Trophoblast cell (in vitro differentiated cells and primary cell): ENCODE data around the gene CLEC4E.
"Not testable (repeated sequence)": the region's sequence is repeated elsewhere in the genome, so short reads cannot be mapped to it uniquely, and the experiment has no call there.

ENCODE experiments used
- DNase-seq, 2 donors: peaks; one replicate each; pipeline ENCODE4 v3.0.0-alpha.2; 2016
- H2AFZ ChIP-seq: 2 replicates; pipeline ENCODE4 v1.6.1; 2013; ENCODE audit warnings: low read length, moderate library complexity, mild to moderate bottlenecking; ENCODE audit not compliant: insufficient read depth, poor library complexity
- H2AK5ac ChIP-seq: 2 replicates; pipeline ENCODE4 v1.6.1; 2013; ENCODE audit warnings: mild to moderate bottlenecking, low read length
- H2BK120ac ChIP-seq: 2 replicates; pipeline ENCODE4 v1.6.1; 2013; ENCODE audit warnings: low read length, mild to moderate bottlenecking, moderate library complexity; ENCODE audit not compliant: insufficient read depth, poor library complexity
- H2BK12ac ChIP-seq: 2 replicates; pipeline ENCODE4 v1.6.1; 2013; ENCODE audit warnings: mild to moderate bottlenecking, low read length, moderate library complexity
- H2BK5ac ChIP-seq: 2 replicates; pipeline ENCODE4 v1.6.1; 2013; ENCODE audit warnings: low read length, low read depth, moderate library complexity, mild to moderate bottlenecking; ENCODE audit not compliant: poor library complexity
- H3K14ac ChIP-seq: 2 replicates; pipeline ENCODE4 v1.6.1; 2013; ENCODE audit warnings: mild to moderate bottlenecking, low read length
- H3K18ac ChIP-seq: 2 replicates; pipeline ENCODE4 v1.6.1; 2013; ENCODE audit warnings: mild to moderate bottlenecking, low read length
- H3K23ac ChIP-seq: 2 replicates; pipeline ENCODE4 v1.6.1; 2013; ENCODE audit warnings: low read length
- H3K27ac ChIP-seq: 2 replicates; pipeline ENCODE4 v1.5.1; 2013; ENCODE audit warnings: low read depth, mild to moderate bottlenecking, inconsistent platforms, low read length, moderate library complexity
- H3K27me3 ChIP-seq: 2 replicates; pipeline ENCODE4 v1.6.1; 2013; ENCODE audit warnings: inconsistent platforms, mild to moderate bottlenecking, low read length, moderate library complexity; ENCODE audit not compliant: insufficient read depth
- H3K36me3 ChIP-seq, 2 experiments: 1 replicate in 1 of 2; 2 replicates in 1 of 2; pipeline ENCODE4 v1.6.1; 2013; ENCODE audit warnings: low read length in 2 of 2, mild to moderate bottlenecking in 2 of 2, moderate library complexity in 1 of 2; ENCODE audit not compliant: insufficient read depth in 2 of 2, control insufficient read depth in 1 of 2
- H3K4ac ChIP-seq: 2 replicates; pipeline ENCODE4 v1.6.1; 2013; ENCODE audit warnings: low read depth, mild to moderate bottlenecking, low read length, moderate library complexity
- H3K4me1 ChIP-seq, 2 experiments: 1 replicate in 1 of 2; 2 replicates in 1 of 2; pipeline ENCODE4 v1.6.1; 2013; ENCODE audit warnings: low read length in 2 of 2, mild to moderate bottlenecking in 2 of 2, moderate library complexity in 1 of 2; ENCODE audit not compliant: insufficient read depth in 2 of 2, control insufficient read depth in 1 of 2
- H3K4me2 ChIP-seq: 2 replicates; pipeline ENCODE4 v1.6.1; 2013; ENCODE audit warnings: inconsistent platforms, mild to moderate bottlenecking, low read length, moderate library complexity
- H3K4me3 ChIP-seq: 2 replicates; pipeline ENCODE4 v1.5.1; 2013; ENCODE audit warnings: mild to moderate bottlenecking, low read depth, low read length, inconsistent platforms
- H3K79me1 ChIP-seq: one replicate; pipeline ENCODE4 v1.6.1; 2013; ENCODE audit warnings: low read length
- H3K79me2 ChIP-seq: 2 replicates; pipeline ENCODE4 v1.6.1; 2013; ENCODE audit warnings: low read length, mild to moderate bottlenecking; ENCODE audit not compliant: control insufficient read depth, insufficient read depth, poor library complexity
- H3K9ac ChIP-seq: 2 replicates; pipeline ENCODE4 v1.6.1; 2013; ENCODE audit warnings: mild to moderate bottlenecking, low read length
- H3K9me3 ChIP-seq: 2 replicates; pipeline ENCODE4 v1.6.1; 2013; ENCODE audit warnings: low read depth, mild to moderate bottlenecking, control low read depth, inconsistent platforms, low read length; ENCODE audit not compliant: insufficient read depth
- H4K12ac ChIP-seq: 2 replicates; pipeline ENCODE4 v1.6.1; 2013; ENCODE audit warnings: low read depth, mild to moderate bottlenecking, low read length, moderate library complexity
- H4K8ac ChIP-seq: 2 replicates; pipeline ENCODE4 v1.6.1; 2013; ENCODE audit warnings: low read depth, mild to moderate bottlenecking, low read length, moderate library complexity
- H4K91ac ChIP-seq: one replicate; pipeline ENCODE4 v1.6.1; 2013; ENCODE audit warnings: low read depth, mild to moderate bottlenecking, low read length, moderate library complexity
- WGBS: extraction: QIAGEN DNeasy Blood & Tissue Kit; methylation state at CpG from one replicate; pipeline ENCODE4 v1.1.7; 2013; ENCODE audit warnings: missing lambda C conversion rate; ENCODE audit not compliant: insufficient read length, insufficient coverage; ENCODE audit errors: extremely low coverage; 5-methylcytosine and 5-hydroxymethylcytosine counted together

The CLEC4E gene

GRCh38 chr12:8566052-8566451 lies 25.3 kb upstream of the CLEC4E start:
- H2AFZ ChIP-seq, H3K18ac ChIP-seq, H2BK120ac ChIP-seq, DNase-seq, H3K79me2 ChIP-seq, H4K12ac ChIP-seq, H3K23ac ChIP-seq, H3K36me3 ChIP-seq, H3K4ac ChIP-seq, H3K4me3 ChIP-seq, H4K91ac ChIP-seq, H3K9ac ChIP-seq, H3K4me2 ChIP-seq, H3K27me3 ChIP-seq, H3K79me1 ChIP-seq, H2AK5ac ChIP-seq, H3K4me1 ChIP-seq, H4K8ac ChIP-seq, H3K14ac ChIP-seq, H2BK5ac ChIP-seq, H2BK12ac ChIP-seq, H3K27ac ChIP-seq: not testable (repeated sequence)
- peaks cover 13% of the 10 kb centered on the region for H3K9me3 ChIP-seq
- WGBS, result no CpG with 5 or more reads among the region's 2 CpGs

GRCh38 chr12:8564656-8565055 lies 24.0 kb upstream of the CLEC4E start:
- no peak overlapping the region for H2BK5ac ChIP-seq
- H3K9me3 ChIP-seq, result peaks cover 13% of the 10 kb centered on the region
- no peak overlapping the region for H3K4me3 ChIP-seq
- WGBS, result no CpG with 5 or more reads among the region's 22 CpGs
- no peak overlapping the region for H4K12ac ChIP-seq
- no peak overlapping the region for H3K4me2 ChIP-seq
- H3K23ac ChIP-seq, result no peak overlapping the region
- no peak overlapping the region for H2AFZ ChIP-seq
- no peak overlapping the region for H4K91ac ChIP-seq
- H3K9ac ChIP-seq, result no peak overlapping the region
- DNase-seq, result peak; percentile 86 to 95
- no peaks in the 10 kb centered on the region for H3K79me1 ChIP-seq
- H2AK5ac ChIP-seq, result no peak overlapping the region
- H3K4ac ChIP-seq, result no peak overlapping the region
- H4K8ac ChIP-seq, result no peak overlapping the region
- no peak overlapping the region for H3K27ac ChIP-seq
- no peak overlapping the region for H3K18ac ChIP-seq
- no peaks in the 10 kb centered on the region for H3K79me2 ChIP-seq
- no peak overlapping the region for H3K14ac ChIP-seq
- no peak overlapping the region for H2BK12ac ChIP-seq
- no peak overlapping the region for H2BK120ac ChIP-seq
- H3K27me3 ChIP-seq, result no peaks in the 10 kb centered on the region
- H3K36me3 ChIP-seq, result no peaks in the 10 kb centered on the region
- no peaks in the 10 kb centered on the region for H3K4me1 ChIP-seq

GRCh38 chr12:8563356-8563755 lies 22.7 kb upstream of the CLEC4E start:
- Histone ChIP-seq H3K14ac (no peak overlapping the region), H3K27ac (no peak overlapping the region), H3K36me3 (no peaks in the 10 kb centered on the region), H2AFZ (no peak overlapping the region), H3K9me3 (peaks cover 10% of the 10 kb centered on the region), H3K4me3 (no peak overlapping the region), H3K79me2 (no peaks in the 10 kb centered on the region), H3K27me3 (no peaks in the 10 kb centered on the region), H3K9ac (no peak overlapping the region), H2BK5ac (no peak overlapping the region), H2BK120ac (no peak overlapping the region), H4K91ac (no peak overlapping the region), H4K8ac (no peak overlapping the region), H3K4ac (no peak overlapping the region), H2AK5ac (no peak overlapping the region), H3K79me1 (no peaks in the 10 kb centered on the region), H3K4me1 (no peaks in the 10 kb centered on the region), H3K4me2 (no peak overlapping the region), H3K18ac (no peak overlapping the region), H2BK12ac (no peak overlapping the region), H3K23ac (no peak overlapping the region), H4K12ac (no peak overlapping the region)
- WGBS, result no CpG with 5 or more reads among the region's 3 CpGs
- DNase-seq, result no peak

GRCh38 chr12:8562310-8562709 lies 21.6 kb upstream of the CLEC4E start:
- H3K27ac ChIP-seq, result no peak overlapping the region

More at GRCh38 chr12:8562310-8562709, 21.6 kb upstream of the CLEC4E start:
- no peak for DNase-seq
- no peak overlapping the region for H2BK12ac ChIP-seq
- H3K4ac ChIP-seq, result no peak overlapping the region
- H3K23ac ChIP-seq, result no peak overlapping the region
- no peak overlapping the region for H2AK5ac ChIP-seq
- no peaks in the 10 kb centered on the region for H3K79me2 ChIP-seq
- no peak overlapping the region for H3K9ac ChIP-seq
- no peaks in the 10 kb centered on the region for H3K27me3 ChIP-seq
- no peak overlapping the region for H3K4me3 ChIP-seq
- WGBS, result no CpG with 5 or more reads among the region's 6 CpGs
- H2BK120ac ChIP-seq, result no peak overlapping the region
- H4K12ac ChIP-seq, result no peak overlapping the region
- H3K4me2 ChIP-seq, result no peak overlapping the region
- no peaks in the 10 kb centered on the region for H3K9me3 ChIP-seq
- H4K8ac ChIP-seq, result no peak overlapping the region
- no peaks in the 10 kb centered on the region for H3K4me1 ChIP-seq
- no peak overlapping the region for H4K91ac ChIP-seq
- no peak overlapping the region for H2AFZ ChIP-seq
- no peak overlapping the region for H2BK5ac ChIP-seq
- H3K36me3 ChIP-seq, result no peaks in the 10 kb centered on the region
- H3K14ac ChIP-seq, result no peak overlapping the region
- no peaks in the 10 kb centered on the region for H3K79me1 ChIP-seq
- no peak overlapping the region for H3K18ac ChIP-seq
